Fibroblast of lung (primary cell): Measurements from ENCODE around the gene GDPD4.

Source experiments
- EZH2 ChIP-seq: IDR thresholded peaks from 2 replicates; pipeline ENCODE4 v1.5.1; 2012; ENCODE audit warnings: low read length, control low read depth, mild to moderate bottlenecking; ENCODE audit errors: missing control alignments
- TF ChIP-seq, protein P1 (sequence below), 2 donors: IDR thresholded peaks in 1 of 2; conservative IDR thresholded peaks in 1 of 2; 1 replicate in 1 of 2; 2 replicates in 1 of 2; pipeline ENCODE4 v1.5.1; 2011 to 2012; ENCODE audit warnings: low read length in 2 of 2, control low read depth in 1 of 2, inconsistent platforms in 1 of 2, low read depth in 1 of 2, mild to moderate bottlenecking in 1 of 2

DNA sequence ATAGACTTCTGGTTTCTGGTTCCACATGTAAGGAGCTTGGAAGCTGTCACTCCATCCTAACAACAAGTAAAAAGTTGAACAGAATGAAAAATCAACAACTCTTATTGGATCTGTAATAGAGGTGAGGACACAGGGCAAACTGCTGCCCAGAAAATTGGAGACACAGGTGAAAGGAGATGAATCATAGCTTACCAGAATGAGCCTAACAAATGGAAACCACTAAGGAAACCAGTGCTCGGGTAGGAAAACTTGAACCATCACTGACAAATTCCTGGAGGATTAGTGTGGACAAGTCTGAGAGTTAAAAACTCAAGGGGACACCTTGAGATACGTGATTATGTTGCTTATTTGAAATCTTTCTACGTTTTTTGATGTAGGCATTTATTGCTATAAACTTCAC is 52.1 kb downstream of the GDPD4 start:
- TF ChIP-seq, protein P1, sequence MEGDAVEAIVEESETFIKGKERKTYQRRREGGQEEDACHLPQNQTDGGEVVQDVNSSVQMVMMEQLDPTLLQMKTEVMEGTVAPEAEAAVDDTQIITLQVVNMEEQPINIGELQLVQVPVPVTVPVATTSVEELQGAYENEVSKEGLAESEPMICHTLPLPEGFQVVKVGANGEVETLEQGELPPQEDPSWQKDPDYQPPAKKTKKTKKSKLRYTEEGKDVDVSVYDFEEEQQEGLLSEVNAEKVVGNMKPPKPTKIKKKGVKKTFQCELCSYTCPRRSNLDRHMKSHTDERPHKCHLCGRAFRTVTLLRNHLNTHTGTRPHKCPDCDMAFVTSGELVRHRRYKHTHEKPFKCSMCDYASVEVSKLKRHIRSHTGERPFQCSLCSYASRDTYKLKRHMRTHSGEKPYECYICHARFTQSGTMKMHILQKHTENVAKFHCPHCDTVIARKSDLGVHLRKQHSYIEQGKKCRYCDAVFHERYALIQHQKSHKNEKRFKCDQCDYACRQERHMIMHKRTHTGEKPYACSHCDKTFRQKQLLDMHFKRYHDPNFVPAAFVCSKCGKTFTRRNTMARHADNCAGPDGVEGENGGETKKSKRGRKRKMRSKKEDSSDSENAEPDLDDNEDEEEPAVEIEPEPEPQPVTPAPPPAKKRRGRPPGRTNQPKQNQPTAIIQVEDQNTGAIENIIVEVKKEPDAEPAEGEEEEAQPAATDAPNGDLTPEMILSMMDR (conservative IDR thresholded peaks at IDR 0.05 in 1 of 2, IDR thresholded peaks at IDR 0.05 in 1 of 2; ENCODE audit: low read depth in 1 of 2, low read length in 2 of 2): no peak
- TF ChIP-seq EZH2: no peak
